Measurements from ENCODE around the gene SLC13A3.

The SLC13A3 gene

GRCh38 chr20:46622165-46622564, 29.1 kb downstream of the SLC13A3 start:
- H3K4me1 ChIP-seq (ENCODE audit: insufficient read depth, low read length, poor library complexity, severe bottlenecking), result no peaks in the 10 kb centered on the region
- no peaks in the 10 kb centered on the region for H3F3A ChIP-seq (ENCODE audit: low read depth)
- H3K9me2 ChIP-seq (replicated peaks; ENCODE audit: low read depth, low read length), result no peaks in the 10 kb centered on the region
- H3K9me3 ChIP-seq (ENCODE audit: insufficient read depth, low read depth, low read length), result peaks cover 4% of the 10 kb centered on the region; the same call in 1 of the 2 replicates
- no peak for TF ChIP-seq EZH2phosphoT487 (IDR thresholded peaks at IDR 0.05; ENCODE audit: borderline replicate concordance)
- no peak for TF ChIP-seq CTCF (conservative IDR thresholded peaks at IDR 0.05; ENCODE audit: low read length)
- no peaks in the 10 kb centered on the region for H4K20me1 ChIP-seq (ENCODE audit: insufficient read depth, low read length, poor library complexity, severe bottlenecking)
- no peaks in the 10 kb centered on the region for H3K36me3 ChIP-seq (ENCODE audit: insufficient read depth, low read length)
- H2AFZ ChIP-seq (ENCODE audit: low read length), result no peak overlapping the region
- no peak overlapping the region for H3K9ac ChIP-seq (ENCODE audit: low read depth, low read length, poor library complexity, severe bottlenecking)
- no peaks in the 10 kb centered on the region for H3K27me3 ChIP-seq (ENCODE audit: insufficient read depth, low read length, poor library complexity, severe bottlenecking)
- H3K4me3 ChIP-seq (ENCODE audit: low read length, poor library complexity, severe bottlenecking), result no peak overlapping the region
- H3K4me2 ChIP-seq (ENCODE audit: low read depth, low read length, poor library complexity, severe bottlenecking), result no peak overlapping the region
- H3K79me2 ChIP-seq (ENCODE audit: insufficient read depth, low read length), result no peaks in the 10 kb centered on the region

- Histone ChIP-seq H3F3A (ENCODE audit: low read depth) (no peaks in the 10 kb centered on the region), H3K79me2 (ENCODE audit: insufficient read depth, low read length) (no peaks in the 10 kb centered on the region), H3K36me3 (ENCODE audit: insufficient read depth, low read length) (no peaks in the 10 kb centered on the region), H3K9ac (ENCODE audit: low read depth, low read length, poor library complexity, severe bottlenecking) (no peak overlapping the region), H4K20me1 (ENCODE audit: insufficient read depth, low read length, poor library complexity, severe bottlenecking) (no peaks in the 10 kb centered on the region), H3K9me3 (ENCODE audit: insufficient read depth, low read depth, low read length) (peaks cover 4% of the 10 kb centered on the region; the same call in 1 of the 2 replicates), H3K4me3 (ENCODE audit: low read length, poor library complexity, severe bottlenecking) (no peak overlapping the region), H3K4me1 (ENCODE audit: insufficient read depth, low read length, poor library complexity, severe bottlenecking) (no peaks in the 10 kb centered on the region), H3K27me3 (ENCODE audit: insufficient read depth, low read length, poor library complexity, severe bottlenecking) (no peaks in the 10 kb centered on the region), H2AFZ (ENCODE audit: low read length) (no peak overlapping the region), H3K9me2 (replicated peaks; ENCODE audit: low read depth, low read length) (no peaks in the 10 kb centered on the region), H3K4me2 (ENCODE audit: low read depth, low read length, poor library complexity, severe bottlenecking) (no peak overlapping the region)
- TF ChIP-seq CTCF (conservative IDR thresholded peaks at IDR 0.05; ENCODE audit: low read length) (no peak), EZH2phosphoT487 (IDR thresholded peaks at IDR 0.05; ENCODE audit: borderline replicate concordance) (no peak)
Measured at GRCh38 chr20:46621492-46621891, 29.8 kb downstream of the SLC13A3 start.

- no peaks in the 10 kb centered on the region for H3F3A ChIP-seq (ENCODE audit: low read depth)
- H3K9me2 ChIP-seq (replicated peaks; ENCODE audit: low read depth, low read length), result no peaks in the 10 kb centered on the region
- no peak overlapping the region for H3K4me3 ChIP-seq (ENCODE audit: low read length, poor library complexity, severe bottlenecking)
- no peak overlapping the region for H2AFZ ChIP-seq (ENCODE audit: low read length)
- no peaks in the 10 kb centered on the region for H3K4me1 ChIP-seq (ENCODE audit: insufficient read depth, low read length, poor library complexity, severe bottlenecking)
- H3K9ac ChIP-seq (ENCODE audit: low read depth, low read length, poor library complexity, severe bottlenecking), result no peak overlapping the region
- no peaks in the 10 kb centered on the region for H4K20me1 ChIP-seq (ENCODE audit: insufficient read depth, low read length, poor library complexity, severe bottlenecking)
- H3K79me2 ChIP-seq (ENCODE audit: insufficient read depth, low read length), result no peaks in the 10 kb centered on the region
- H3K4me2 ChIP-seq (ENCODE audit: low read depth, low read length, poor library complexity, severe bottlenecking), result no peak overlapping the region
- no peaks in the 10 kb centered on the region for H3K27me3 ChIP-seq (ENCODE audit: insufficient read depth, low read length, poor library complexity, severe bottlenecking)
- no peaks in the 10 kb centered on the region for H3K36me3 ChIP-seq (ENCODE audit: insufficient read depth, low read length)
- TF ChIP-seq CTCF (conservative IDR thresholded peaks at IDR 0.05; ENCODE audit: low read length) (no peak), EZH2phosphoT487 (IDR thresholded peaks at IDR 0.05; ENCODE audit: borderline replicate concordance) (no peak)
- peaks cover 4% of the 10 kb centered on the region; the same call in 1 of the 2 replicates for H3K9me3 ChIP-seq (ENCODE audit: insufficient read depth, low read depth, low read length)
Measured at GRCh38 chr20:46619445-46619844, 31.8 kb downstream of the SLC13A3 start.
